Measurements from ENCODE around the gene IFT80.

Gene IFT80

GRCh38 chr3:160400702-160401150 lies 1.7 kb upstream of the IFT80 start:
- DNase-seq (ENCODE audit: low read depth), result no peak

GRCh38 chr3:160400030-160400701 lies 1.1 kb upstream of the IFT80 start:
- DNase-seq (ENCODE audit: low read depth), result peak; percentile 54

GRCh38 chr3:160398820-160399124 lies 253 bp downstream of the IFT80 start:
- no peak for DNase-seq (ENCODE audit: low read depth)

GRCh38 chr3:160395297-160395696 lies 3.7 kb downstream of the IFT80 start:
- peak; percentile 40 for DNase-seq (ENCODE audit: low read depth)

GRCh38 chr3:160394009-160394392 lies 5.0 kb downstream of the IFT80 start:
- no peak for DNase-seq (ENCODE audit: low read depth)

GRCh38 chr3:160393346-160394008 lies 5.5 kb downstream of the IFT80 start:
- no peak for DNase-seq (ENCODE audit: low read depth)

GRCh38 chr3:160392798-160393197 lies 6.2 kb downstream of the IFT80 start:
- no peak for DNase-seq (ENCODE audit: low read depth)

GRCh38 chr3:160390565-160391138 lies 8.4 kb downstream of the IFT80 start:
- DNase-seq (ENCODE audit: low read depth), result no peak

GRCh38 chr3:160384639-160385318 lies 14.2 kb downstream of the IFT80 start:
- DNase-seq (ENCODE audit: low read depth), result no peak

GRCh38 chr3:160381470-160381869 lies 17.6 kb downstream of the IFT80 start:
- DNase-seq (ENCODE audit: low read depth), result no peak

- no peak for DNase-seq (ENCODE audit: low read depth)
Observed at GRCh38 chr3:160379628-160380214, 19.3 kb downstream of the IFT80 start.

GRCh38 chr3:160378331-160379109 lies 20.5 kb downstream of the IFT80 start:
- no peak for DNase-seq (ENCODE audit: low read depth)

GRCh38 chr3:160376681-160377080 lies 22.3 kb downstream of the IFT80 start:
- DNase-seq (ENCODE audit: low read depth), result peak; percentile 96

- DNase-seq (ENCODE audit: low read depth), result no peak
Observed at GRCh38 chr3:160374925-160375324, 24.1 kb downstream of the IFT80 start.

- DNase-seq (ENCODE audit: low read depth), result no peak
Observed at GRCh38 chr3:160374472-160374871, 24.6 kb downstream of the IFT80 start.

GRCh38 chr3:160373655-160374054 lies 25.4 kb downstream of the IFT80 start:
- no peak for DNase-seq (ENCODE audit: low read depth)

- peak; percentile 82 for DNase-seq (ENCODE audit: low read depth)
Observed at GRCh38 chr3:160372780-160373179, 26.2 kb downstream of the IFT80 start.

GRCh38 chr3:160370987-160371857 lies 27.8 kb downstream of the IFT80 start:
- no peak for DNase-seq (ENCODE audit: low read depth)

GRCh38 chr3:160369784-160370183 lies 29.2 kb downstream of the IFT80 start:
- no peak for DNase-seq (ENCODE audit: low read depth)

GRCh38 chr3:160368804-160369203 lies 30.2 kb downstream of the IFT80 start:
- DNase-seq (ENCODE audit: low read depth), result no peak
